SK-N-SH (cell line): ENCODE measurements around the gene DHRSX. TPM values are rescaled to one million over a fixed set of nuclear protein-coding genes. Genes with fewer than 3 reads are reported as not detected.

Experiments used
- CTCF ChIA-PET: fragments of 300-600, 350-600 bp; formaldehyde crosslinking; extraction: SDS; loops from one replicate; lab custom pipeline; 2021; lab: Yijun Ruan, JAX
- POLR2A ChIA-PET: fragments of 350-600 bp; sonication (Branson Sonifier 250); formaldehyde crosslinking; extraction: SDS; loops from one replicate; lab custom pipeline; 2020; ENCODE audit warnings: antibody characterized with exemption, inconsistent platforms; lab: Yijun Ruan, JAX
- DNase-seq: peaks from one replicate; pipeline ENCODE4 v3.0.0; 2012
- H2AFZ ChIP-seq: fragments of 200-600 bp; sonication (generic); 2 replicates; pipeline ENCODE4 v1.8.1; 2016; ENCODE audit warnings: antibody characterized with exemption, mild to moderate bottlenecking, low read depth
- H3F3A ChIP-seq: fragments of 200-600 bp; sonication (generic); replicated peaks from 2 replicates; pipeline ENCODE3; 2016; ENCODE audit warnings: antibody characterized with exemption, mild to moderate bottlenecking; ENCODE audit not compliant: insufficient read depth
- H3K27ac ChIP-seq, 2 experiments: fragments of 200-500 bp in 1 of 2; fragments of 200-600 bp in 1 of 2; sonication (Bioruptor generic) in 1 of 2; sonication (generic), shearing (Covaris generic) in 1 of 2; 2 replicates each; pipeline versions ENCODE4 v1.5.1 to v1.6.1; 2014 to 2016; ENCODE audit warnings: low read depth in 2 of 2, inconsistent platforms in 1 of 2, low read length in 1 of 2, mild to moderate bottlenecking in 1 of 2, mixed read lengths in 1 of 2
- H3K27me3 ChIP-seq: fragments of 200-600 bp; sonication (generic), shearing (Covaris generic); 2 replicates; pipeline ENCODE4 v1.6.1; 2016; ENCODE audit warnings: mixed run types; ENCODE audit not compliant: insufficient read depth
- H3K36me3 ChIP-seq, 2 experiments: fragments of 200-500 bp in 1 of 2; fragments of 200-600 bp in 1 of 2; sonication (Bioruptor generic) in 1 of 2; sonication (generic) in 1 of 2; replicated peaks in 1 of 2; 2 replicates each; pipeline versions ENCODE3 to v1.5.1; 2014 to 2016; ENCODE audit warnings: low read length in 1 of 2, mild to moderate bottlenecking in 1 of 2; ENCODE audit not compliant: insufficient read depth in 2 of 2, control insufficient read depth in 1 of 2
- H3K4me1 ChIP-seq, 2 experiments: fragments of 200-500 bp in 1 of 2; fragments of 200-600 bp in 1 of 2; sonication (Bioruptor generic) in 1 of 2; sonication (generic), shearing (Covaris generic) in 1 of 2; 2 replicates each; pipeline versions ENCODE4 v1.5.1 to v1.6.1; 2014 to 2016; ENCODE audit warnings: low read depth in 1 of 2, low read length in 1 of 2, mixed run types in 1 of 2; ENCODE audit not compliant: insufficient read depth in 2 of 2, control insufficient read depth in 1 of 2
- H3K4me2 ChIP-seq: fragments of 200-600 bp; sonication (generic), shearing (Covaris generic); 2 replicates; pipeline ENCODE4 v1.6.1; 2017; ENCODE audit warnings: mixed run types
- H3K4me3 ChIP-seq, 2 experiments: fragments of 200-500 bp in 1 of 2; fragments of 200-600 bp in 1 of 2; sonication (Bioruptor generic) in 1 of 2; sonication (generic), shearing (Covaris generic) in 1 of 2; 2 replicates each; pipeline versions ENCODE4 v1.5.1 to v1.8.1; 2014 to 2016; ENCODE audit warnings: low read depth in 2 of 2, inconsistent platforms in 1 of 2, low read length in 1 of 2, mild to moderate bottlenecking in 1 of 2, mixed read lengths in 1 of 2, moderate library complexity in 1 of 2
- H3K79me2 ChIP-seq: fragments of 200-600 bp; sonication (generic); 2 replicates; pipeline ENCODE4 v1.8.1; 2017; ENCODE audit warnings: mild to moderate bottlenecking; ENCODE audit not compliant: insufficient read depth
- H3K9ac ChIP-seq: fragments of 200-600 bp; sonication (generic); 2 replicates; pipeline ENCODE4 v1.6.1; 2017; ENCODE audit warnings: mixed run types
- H3K9me2 ChIP-seq: fragments of 200-600 bp; sonication (generic); 2 replicates; pipeline ENCODE4 v1.6.1; 2017; ENCODE audit warnings: mixed run types
- H3K9me3 ChIP-seq: fragments of 200-600 bp; sonication (generic); 2 replicates; pipeline ENCODE4 v1.6.1; 2017; ENCODE audit warnings: mixed run types, mild to moderate bottlenecking, moderate library complexity
- H4K20me1 ChIP-seq: fragments of 200-600 bp; sonication (generic); 2 replicates; pipeline ENCODE4 v1.6.1; 2017; ENCODE audit warnings: mild to moderate bottlenecking, mixed run types; ENCODE audit not compliant: insufficient read depth
- ELF1 ChIP-seq: IDR thresholded peaks from 2 replicates; pipeline ENCODE4 v1.4.0; 2012
- EP300 ChIP-seq, 2 experiments: IDR thresholded peaks; 2 replicates each; pipeline versions ENCODE4 v1.4.0 to v1.6.1; 2012; ENCODE audit warnings: borderline replicate concordance in 1 of 2, low read depth in 1 of 2, low read length in 1 of 2
- FOSL2 ChIP-seq: IDR thresholded peaks from 2 replicates; pipeline ENCODE4 v1.4.0; 2012; ENCODE audit warnings: low read depth, mild to moderate bottlenecking, moderate library complexity, borderline replicate concordance
- FOXJ3 ChIP-seq: sonication (generic); formaldehyde crosslinking; IDR thresholded peaks from 2 replicates; pipeline ENCODE4 v1.5.1; 2020; ENCODE audit warnings: mild to moderate bottlenecking, missing genetic modification reagents
- FOXM1 ChIP-seq: IDR thresholded peaks from 2 replicates; pipeline ENCODE4 v1.4.0; 2012; ENCODE audit warnings: low read depth, mild to moderate bottlenecking
- GABPA ChIP-seq: IDR thresholded peaks from 2 replicates; pipeline ENCODE4 v1.4.0; 2012; ENCODE audit warnings: low read depth, mild to moderate bottlenecking
- GATA2 ChIP-seq: sonication (generic); formaldehyde crosslinking; IDR thresholded peaks from 2 replicates; pipeline ENCODE4 v1.5.0; 2020; ENCODE audit warnings: mild to moderate bottlenecking, missing genetic modification reagents
- JUND ChIP-seq: IDR thresholded peaks from 2 replicates; pipeline ENCODE4 v1.4.0; 2012
- MEF2A ChIP-seq: IDR thresholded peaks from 2 replicates; pipeline ENCODE4 v1.4.0; 2012; ENCODE audit warnings: low read depth, borderline replicate concordance
- MXI1 ChIP-seq: IDR thresholded peaks from 2 replicates; pipeline ENCODE4 v1.6.1; 2012; ENCODE audit warnings: mild to moderate bottlenecking, low read depth, low read length, improper control_type of control experiment
- NFIC ChIP-seq: IDR thresholded peaks from 2 replicates; pipeline ENCODE4 v1.4.0; 2012; ENCODE audit warnings: borderline replicate concordance
- POLR2AphosphoS5 ChIP-seq: IDR thresholded peaks from 2 replicates; pipeline ENCODE4 v1.6.1; 2012; ENCODE audit warnings: low read depth, low read length
- RCOR1 ChIP-seq: fragments of 150-350 bp; IDR thresholded peaks from 2 replicates; pipeline ENCODE4 v1.6.1; 2017; ENCODE audit warnings: antibody characterized with exemption, low read length
- SMC3 ChIP-seq: IDR thresholded peaks from 2 replicates; pipeline ENCODE4 v1.6.1; 2012; ENCODE audit warnings: low read depth, low read length, improper control_type of control experiment
- YY1 ChIP-seq: IDR thresholded peaks from 2 replicates; pipeline ENCODE4 v1.4.0; 2012; ENCODE audit warnings: low read depth, mild to moderate bottlenecking
- WGBS: methylation state at CpG from one replicate; pipeline ENCODE4 v1.1.6; 2017; ENCODE audit warnings: low lambda C conversion rate; 5-methylcytosine and 5-hydroxymethylcytosine counted together
- polyA plus RNA-seq, 3 experiments: library from polyadenylated mRNA; depleted of rRNA; stranded (reverse); fragments of >200 nt; gene quantifications; 2 replicates each; pipeline ENCODE4 v1.2.3, GENCODE V29; 2012
- TF ChIP-seq, protein P1 (sequence below): fragments of 150-350 bp; IDR thresholded peaks from 2 replicates; pipeline ENCODE4 v1.6.1; 2016; ENCODE audit warnings: mild to moderate bottlenecking, low read depth, low read length
- TF ChIP-seq, protein P2 (sequence below): IDR thresholded peaks from 2 replicates; pipeline ENCODE4; 2012
- TF ChIP-seq, protein P3 (sequence below): IDR thresholded peaks from 2 replicates; pipeline ENCODE4 v1.4.0; 2012; ENCODE audit warnings: low read depth, borderline replicate concordance
- TF ChIP-seq, protein P4 (sequence below): IDR thresholded peaks from 2 replicates; pipeline ENCODE4 v1.4.0; 2012; ENCODE audit warnings: low read depth
- TF ChIP-seq, protein P5 (sequence below): IDR thresholded peaks from 2 replicates; pipeline ENCODE4 v1.4.0; 2012; ENCODE audit warnings: low read depth, borderline replicate concordance

The DHRSX gene
- polyA plus RNA-seq, 1 of the 3 experiments (the other 2 are of a cell fraction) = 34.3 TPM

DNA sequence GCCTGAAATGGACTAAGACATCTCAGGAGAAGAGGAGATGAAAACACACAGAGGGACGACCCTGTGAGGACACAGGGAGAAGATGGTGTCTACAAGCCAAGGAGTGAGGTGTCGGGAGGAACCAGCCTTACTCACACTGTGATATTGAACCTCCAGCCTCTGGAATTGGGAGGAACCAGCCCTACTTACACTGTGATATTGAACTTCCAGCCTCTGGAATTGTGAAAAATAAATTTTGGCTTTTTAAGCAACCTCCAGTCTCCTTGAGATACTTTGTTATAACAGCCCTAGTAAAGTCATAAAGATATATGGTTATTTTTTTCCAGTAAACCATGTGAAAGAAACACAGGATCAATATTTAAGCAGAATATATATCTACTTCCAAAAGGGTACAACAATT lies 76.5 kb downstream of the DHRSX start:
- Histone ChIP-seq H3K4me1 (no peaks in the 10 kb centered on the region), H3K9ac (no peak overlapping the region), H2AFZ (no peak overlapping the region), H3K4me2 (no peak overlapping the region), H3K9me2 (no peaks in the 10 kb centered on the region), H3K36me3 (no peaks in the 10 kb centered on the region), H4K20me1 (0 out of 2 replicates have a peak, but pooled peaks cover 5% of the 10 kb centered on the region), H3K27ac (no peak overlapping the region), H3F3A (peaks cover 5% of the 10 kb centered on the region), H3K9me3 (no peaks in the 10 kb centered on the region), H3K79me2 (no peaks in the 10 kb centered on the region), H3K4me3 (no peak overlapping the region), H3K27me3 (no peaks in the 10 kb centered on the region)
- no peak for DNase-seq
- TF ChIP-seq JUND (no peak), FOXM1 (no peak), EP300 (IDR thresholded peaks at IDR 0.05; ENCODE audit: borderline replicate concordance in 1 of 2, low read depth in 1 of 2, low read length in 1 of 2) (no peak), RCOR1 (no peak), FOSL2 (no peak), NFIC (no peak), MXI1 (no peak), FOXJ3 (no peak), YY1 (no peak), ELF1 (no peak), GATA2 (no peak), GABPA (no peak), POLR2AphosphoS5 (no peak), SMC3 (no peak), MEF2A (no peak)
- TF ChIP-seq, protein P1, sequence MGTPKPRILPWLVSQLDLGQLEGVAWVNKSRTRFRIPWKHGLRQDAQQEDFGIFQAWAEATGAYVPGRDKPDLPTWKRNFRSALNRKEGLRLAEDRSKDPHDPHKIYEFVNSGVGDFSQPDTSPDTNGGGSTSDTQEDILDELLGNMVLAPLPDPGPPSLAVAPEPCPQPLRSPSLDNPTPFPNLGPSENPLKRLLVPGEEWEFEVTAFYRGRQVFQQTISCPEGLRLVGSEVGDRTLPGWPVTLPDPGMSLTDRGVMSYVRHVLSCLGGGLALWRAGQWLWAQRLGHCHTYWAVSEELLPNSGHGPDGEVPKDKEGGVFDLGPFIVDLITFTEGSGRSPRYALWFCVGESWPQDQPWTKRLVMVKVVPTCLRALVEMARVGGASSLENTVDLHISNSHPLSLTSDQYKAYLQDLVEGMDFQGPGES = no peak
- TF ChIP-seq, protein P2, sequence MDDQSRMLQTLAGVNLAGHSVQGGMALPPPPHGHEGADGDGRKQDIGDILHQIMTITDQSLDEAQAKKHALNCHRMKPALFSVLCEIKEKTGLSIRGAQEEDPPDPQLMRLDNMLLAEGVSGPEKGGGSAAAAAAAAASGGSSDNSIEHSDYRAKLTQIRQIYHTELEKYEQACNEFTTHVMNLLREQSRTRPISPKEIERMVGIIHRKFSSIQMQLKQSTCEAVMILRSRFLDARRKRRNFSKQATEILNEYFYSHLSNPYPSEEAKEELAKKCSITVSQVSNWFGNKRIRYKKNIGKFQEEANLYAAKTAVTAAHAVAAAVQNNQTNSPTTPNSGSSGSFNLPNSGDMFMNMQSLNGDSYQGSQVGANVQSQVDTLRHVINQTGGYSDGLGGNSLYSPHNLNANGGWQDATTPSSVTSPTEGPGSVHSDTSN = no peak
- TF ChIP-seq, protein P3, sequence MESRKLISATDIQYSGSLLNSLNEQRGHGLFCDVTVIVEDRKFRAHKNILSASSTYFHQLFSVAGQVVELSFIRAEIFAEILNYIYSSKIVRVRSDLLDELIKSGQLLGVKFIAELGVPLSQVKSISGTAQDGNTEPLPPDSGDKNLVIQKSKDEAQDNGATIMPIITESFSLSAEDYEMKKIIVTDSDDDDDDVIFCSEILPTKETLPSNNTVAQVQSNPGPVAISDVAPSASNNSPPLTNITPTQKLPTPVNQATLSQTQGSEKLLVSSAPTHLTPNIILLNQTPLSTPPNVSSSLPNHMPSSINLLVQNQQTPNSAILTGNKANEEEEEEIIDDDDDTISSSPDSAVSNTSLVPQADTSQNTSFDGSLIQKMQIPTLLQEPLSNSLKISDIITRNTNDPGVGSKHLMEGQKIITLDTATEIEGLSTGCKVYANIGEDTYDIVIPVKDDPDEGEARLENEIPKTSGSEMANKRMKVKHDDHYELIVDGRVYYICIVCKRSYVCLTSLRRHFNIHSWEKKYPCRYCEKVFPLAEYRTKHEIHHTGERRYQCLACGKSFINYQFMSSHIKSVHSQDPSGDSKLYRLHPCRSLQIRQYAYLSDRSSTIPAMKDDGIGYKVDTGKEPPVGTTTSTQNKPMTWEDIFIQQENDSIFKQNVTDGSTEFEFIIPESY = no peak
- TF ChIP-seq, protein P4, sequence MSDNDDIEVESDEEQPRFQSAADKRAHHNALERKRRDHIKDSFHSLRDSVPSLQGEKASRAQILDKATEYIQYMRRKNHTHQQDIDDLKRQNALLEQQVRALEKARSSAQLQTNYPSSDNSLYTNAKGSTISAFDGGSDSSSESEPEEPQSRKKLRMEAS = no peak
- TF ChIP-seq, protein P5, sequence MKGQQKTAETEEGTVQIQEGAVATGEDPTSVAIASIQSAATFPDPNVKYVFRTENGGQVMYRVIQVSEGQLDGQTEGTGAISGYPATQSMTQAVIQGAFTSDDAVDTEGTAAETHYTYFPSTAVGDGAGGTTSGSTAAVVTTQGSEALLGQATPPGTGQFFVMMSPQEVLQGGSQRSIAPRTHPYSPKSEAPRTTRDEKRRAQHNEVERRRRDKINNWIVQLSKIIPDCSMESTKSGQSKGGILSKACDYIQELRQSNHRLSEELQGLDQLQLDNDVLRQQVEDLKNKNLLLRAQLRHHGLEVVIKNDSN = no peak
- ChIA-PET POLR2A (no interaction called here), CTCF (no interaction called here)
- 71% methylated on average over 2 of the region's 2 CpGs for WGBS
